CD4-positive, alpha-beta T cell (primary cell): ENCODE data around the gene SEPTIN3. TPM values are rescaled to one million over a fixed set of nuclear protein-coding genes. Genes with fewer than 3 reads are reported as not detected.
A peak's percentile ranks its signal among the peaks of the same experiment; 100 is the strongest.

ENCODE experiments used
- ATAC-seq: fragments of 200-7000 bp; cut with Tn5 transposase; one replicate; pipeline ENCODE4 v1.10.0; 2022; ENCODE audit warnings: mild to moderate bottlenecking; ENCODE audit not compliant: poor library complexity
- CTCF ChIA-PET: fragments of 350-600 bp; sonication (Branson Sonifier 250); formaldehyde crosslinking; loops from one replicate; lab custom pipeline; 2021; ENCODE audit warnings: antibody characterized with exemption, inconsistent platforms; lab: Charles Lee
- POLR2A ChIA-PET: fragments of 350-600 bp; sonication (Branson Sonifier 250); formaldehyde crosslinking; loops from one replicate; lab custom pipeline; 2021; ENCODE audit warnings: antibody characterized with exemption, inconsistent platforms; lab: Charles Lee
- DNase-seq, 14 experiments: peaks; one replicate each; pipeline ENCODE4 v3.0.0-alpha.2; 2013 to 2020; ENCODE audit warnings: mixed read lengths in 2 of 14
- H3K27ac ChIP-seq, 2 donors: one replicate each; pipeline versions ENCODE4 v1.5.1 to v1.7.0; 2013; ENCODE audit warnings: low read length in 2 of 2, low read depth in 1 of 2, mild to moderate bottlenecking in 1 of 2
- H3K27me3 ChIP-seq, 2 experiments: 1 replicate in 1 of 2; 2 replicates in 1 of 2; pipeline versions ENCODE4 v1.6.1 to v1.7.0; 2013; ENCODE audit warnings: low read length in 2 of 2, control low read depth in 1 of 2, mild to moderate bottlenecking in 1 of 2, moderate library complexity in 1 of 2; ENCODE audit not compliant: insufficient read depth in 2 of 2, control insufficient read depth in 1 of 2
- H3K36me3 ChIP-seq: one replicate; pipeline ENCODE4 v1.6.1; 2013; ENCODE audit warnings: low read length, control low read depth; ENCODE audit not compliant: insufficient read depth
- H3K4me1 ChIP-seq: one replicate; pipeline ENCODE4 v1.6.1; 2013; ENCODE audit warnings: low read length, control low read depth; ENCODE audit not compliant: insufficient read depth
- H3K4me3 ChIP-seq: one replicate; pipeline ENCODE4 v1.5.1; 2013; ENCODE audit warnings: mild to moderate bottlenecking, low read length, moderate library complexity
- H3K9me3 ChIP-seq, 2 experiments: 1 replicate in 1 of 2; 2 replicates in 1 of 2; pipeline versions ENCODE4 v1.6.1 to v1.7.0; 2013; ENCODE audit warnings: low read length in 2 of 2, mild to moderate bottlenecking in 2 of 2, control low read depth in 1 of 2, moderate library complexity in 1 of 2; ENCODE audit not compliant: control insufficient read depth in 1 of 2, insufficient read depth in 1 of 2
- H3K27ac Mint-ChIP-seq: one replicate; pipeline ENCODE4 v1.8.0; 2020; ENCODE audit warnings: mixed read lengths
- H3K27me3 Mint-ChIP-seq: one replicate; pipeline ENCODE4 v1.8.0; 2021; ENCODE audit warnings: mixed read lengths
- H3K36me3 Mint-ChIP-seq: one replicate; pipeline ENCODE4 v1.8.0; 2021; ENCODE audit warnings: low read depth, mixed read lengths
- H3K4me1 Mint-ChIP-seq: one replicate; pipeline ENCODE4 v1.8.0; 2021; ENCODE audit warnings: low read depth, mixed read lengths
- H3K4me3 Mint-ChIP-seq: one replicate; pipeline ENCODE4 v1.8.0; 2020; ENCODE audit warnings: mild to moderate bottlenecking, mixed read lengths
- H3K9me3 Mint-ChIP-seq: one replicate; pipeline ENCODE4 v1.8.0; 2020; ENCODE audit warnings: mixed read lengths
- CTCF ChIP-seq: fragments of 200-600 bp; IDR thresholded peaks from one replicate; pipeline ENCODE4 v1.8.0; 2022; ENCODE audit warnings: antibody characterized with exemption, mild to moderate bottlenecking
- intact Hi-C, 2 experiments: fragments of 100-400 bp; cut with DNase I in 1 of 2; cut with micrococcal nuclease in 1 of 2; formaldehyde crosslinking; loops; one replicate each; pipeline versions ENCODE4 v1.15.1 to v1.9.0; 2023 to 2025; cut with DNase I, micrococcal nuclease
- total RNA-seq, 174 experiments: library from RNA in 2 of 174; stranded (reverse) in 2 of 174; gene quantifications; one replicate each; pipeline ENCODE4 v1.2.3 and lab custom pipeline; 2021 to 2026

SEPTIN3 gene
- total RNA-seq, 2 experiments from 2014 or later, result 0.20 to 0.22 TPM

DNA sequence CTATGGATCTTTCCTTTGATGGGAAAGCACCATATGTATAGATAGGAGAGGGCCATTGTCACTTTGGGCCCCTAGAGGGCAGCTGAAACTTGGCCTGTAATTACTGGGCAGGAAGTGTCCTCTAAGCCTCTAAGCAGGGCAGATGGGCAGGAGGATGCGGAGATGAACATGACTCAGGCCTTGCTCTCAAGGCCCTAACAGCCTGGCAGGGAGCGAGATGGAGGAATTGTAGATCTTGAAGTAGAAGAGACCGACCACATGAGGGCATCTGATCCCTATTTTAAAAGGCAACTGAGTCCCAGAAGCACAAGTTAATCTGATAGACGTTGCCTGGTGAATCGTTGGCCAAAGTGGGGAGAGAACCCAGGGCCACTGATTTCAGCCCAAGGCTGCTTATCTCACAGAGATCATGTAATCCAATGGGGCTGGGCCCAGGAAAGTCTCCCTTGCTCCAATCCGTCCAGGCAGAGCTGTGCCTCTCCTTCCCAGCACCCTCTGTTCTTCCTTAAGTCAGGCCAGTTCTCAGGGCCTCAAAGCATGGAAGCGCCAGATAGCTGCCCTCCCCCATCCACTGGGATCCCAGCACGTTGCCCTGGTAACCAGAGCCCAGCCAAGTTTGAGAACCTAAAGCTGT, 2.5 kb upstream of the SEPTIN3 start:
- no peaks in the 10 kb centered on the region for H3K4me1 ChIP-seq
- ATAC-seq (peak; percentile 61), DNase-seq (peak in 7 of 14 experiments; percentile 25 to 80 (median 49))
- TF ChIP-seq CTCF, result peak; percentile 43
- Mint-ChIP-seq H3K4me1 (no peaks in the 10 kb centered on the region), H3K4me3 (no peak overlapping the region), H3K36me3 (no peaks in the 10 kb centered on the region), H3K27me3 (peaks cover 6% of the 10 kb centered on the region), H3K9me3 (no peaks in the 10 kb centered on the region), H3K27ac (no peak overlapping the region)
- intact Hi-C loops, result loop anchor here (1.0 to 10.0 kb wide), 5 partner anchors 348 to 508 kb away; no protein-coding TSS in a partner anchor
- no peak overlapping the region for H3K27ac ChIP-seq
- no peak overlapping the region for H3K4me3 ChIP-seq
- peaks cover under 1 to 8% of the 10 kb centered on the region in 2 experiments for H3K27me3 ChIP-seq
- no peaks in the 10 kb centered on the region for H3K36me3 ChIP-seq
- ChIA-PET POLR2A (interaction anchor here (1.1 kb wide), 1 partner anchor 9 kb away, joined by 3 read pairs; no protein-coding TSS in a partner anchor), CTCF (interaction anchor here (0.6 to 1.2 kb wide), 2 partner anchors 125 to 478 kb away, joined by 3 read pairs; no protein-coding TSS in a partner anchor)
- peaks cover 0 to 2% of the 10 kb centered on the region in 2 experiments for H3K9me3 ChIP-seq

DNA sequence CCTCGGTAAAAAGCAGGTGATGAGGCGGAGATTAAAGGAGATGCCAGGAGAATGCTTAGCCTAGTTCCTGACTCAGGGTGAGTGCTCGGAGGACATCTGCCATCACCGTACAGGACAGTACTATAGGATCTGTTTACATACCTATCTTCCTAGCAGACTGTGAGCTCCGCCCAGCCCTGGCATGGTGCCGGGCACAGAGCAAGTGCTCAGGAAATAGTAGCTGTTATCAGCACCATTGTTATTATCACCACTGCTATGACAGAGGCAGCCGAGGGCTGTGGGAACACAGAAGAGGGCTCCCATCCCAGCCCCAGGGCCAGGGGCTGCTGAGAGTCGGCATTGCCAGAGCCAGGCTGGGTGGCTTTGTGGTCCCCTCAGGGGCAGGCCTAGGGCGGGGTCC, 642 bp upstream of the SEPTIN3 start:
- peaks cover 10 to 15% of the 10 kb centered on the region in 2 experiments for H3K27me3 ChIP-seq
- Mint-ChIP-seq H3K9me3 (no peaks in the 10 kb centered on the region), H3K27me3 (peaks cover 17% of the 10 kb centered on the region), H3K4me1 (no peaks in the 10 kb centered on the region), H3K36me3 (no peaks in the 10 kb centered on the region), H3K27ac (no peak overlapping the region), H3K4me3 (no peak overlapping the region)
- H3K4me3 ChIP-seq, result no peak overlapping the region
- H3K9me3 ChIP-seq, result peaks cover 0 to 6% of the 10 kb centered on the region in 2 experiments
- H3K27ac ChIP-seq, result no peak overlapping the region
- no peaks in the 10 kb centered on the region for H3K36me3 ChIP-seq
- intact Hi-C loops, result loop anchor here (10.0 kb wide), 2 partner anchors 346 to 506 kb away; no protein-coding TSS in a partner anchor
- ChIA-PET CTCF (no interaction called here), POLR2A (no interaction called here)
- ATAC-seq (no peak), DNase-seq (no peak)
- TF ChIP-seq CTCF, result no peak
- no peaks in the 10 kb centered on the region for H3K4me1 ChIP-seq

- ChIA-PET CTCF (no interaction called here), POLR2A (no interaction called here)
- H3K36me3 Mint-ChIP-seq, result no peaks in the 10 kb centered on the region
- H3K9me3 Mint-ChIP-seq, result no peaks in the 10 kb centered on the region
- Histone ChIP-seq H3K27ac (no peak overlapping the region), H3K27me3 (peaks cover 16 to 24% of the 10 kb centered on the region in 2 experiments), H3K4me1 (no peaks in the 10 kb centered on the region), H3K9me3 (peaks cover 0 to 6% of the 10 kb centered on the region in 2 experiments), H3K4me3 (no peak overlapping the region), H3K36me3 (no peaks in the 10 kb centered on the region)
- no peak for ATAC-seq
- no peak for TF ChIP-seq CTCF
- intact Hi-C loops, result no loop called here
- no peak overlapping the region for H3K4me3 Mint-ChIP-seq
- no peak overlapping the region for H3K27ac Mint-ChIP-seq
- DNase-seq, result no peak
- H3K27me3 Mint-ChIP-seq, result peaks cover 35% of the 10 kb centered on the region
- H3K4me1 Mint-ChIP-seq, result no peaks in the 10 kb centered on the region
These were observed 1.4 kb downstream of the SEPTIN3 start for GRCh38 chr22:41970601-41971000.
